Astrocyte of the spinal cord (primary cell): ENCODE measurements around the gene COG2.

Experiments used
- DNase-seq: peaks from one replicate; pipeline ENCODE4 v3.0.0; 2011; ENCODE audit warnings: low read depth, low spot score
- H3K4me3 ChIP-seq: 2 replicates; pipeline ENCODE4 v1.5.1; 2011; ENCODE audit warnings: low read depth, mild to moderate bottlenecking, low read length, moderate library complexity
- in situ Hi-C: cut with HindIII; loops from 2 replicates; pipeline ENCODE4 v1.10.0; 2017; ENCODE audit warnings: low sequenced_read_pairs
- TF ChIP-seq, protein P1 (sequence below): IDR thresholded peaks from 2 replicates; pipeline ENCODE4 v1.5.1; 2012; ENCODE audit warnings: low read depth, mild to moderate bottlenecking, low read length, inconsistent platforms

Gene COG2

DNA sequence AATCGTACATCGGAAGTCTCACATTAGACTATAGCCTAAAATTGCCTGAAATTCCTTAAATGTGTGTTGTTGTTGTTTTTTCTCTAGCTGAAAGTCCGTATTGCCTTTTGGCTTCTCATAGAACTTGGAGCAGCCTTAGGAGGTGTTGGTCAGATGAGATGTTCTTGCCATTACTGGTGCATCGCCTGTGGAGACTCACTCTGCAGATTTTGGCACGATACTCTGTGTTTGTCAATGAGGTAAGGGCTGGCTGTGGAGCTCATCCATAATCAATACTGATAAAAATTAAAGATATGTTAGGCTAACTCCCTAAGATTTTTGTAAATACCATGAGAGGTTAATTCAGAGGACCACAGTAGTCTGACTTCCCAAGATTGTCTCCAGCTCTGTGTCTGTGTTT, 42.7 kb downstream of the COG2 start:
- TF ChIP-seq, protein P1, sequence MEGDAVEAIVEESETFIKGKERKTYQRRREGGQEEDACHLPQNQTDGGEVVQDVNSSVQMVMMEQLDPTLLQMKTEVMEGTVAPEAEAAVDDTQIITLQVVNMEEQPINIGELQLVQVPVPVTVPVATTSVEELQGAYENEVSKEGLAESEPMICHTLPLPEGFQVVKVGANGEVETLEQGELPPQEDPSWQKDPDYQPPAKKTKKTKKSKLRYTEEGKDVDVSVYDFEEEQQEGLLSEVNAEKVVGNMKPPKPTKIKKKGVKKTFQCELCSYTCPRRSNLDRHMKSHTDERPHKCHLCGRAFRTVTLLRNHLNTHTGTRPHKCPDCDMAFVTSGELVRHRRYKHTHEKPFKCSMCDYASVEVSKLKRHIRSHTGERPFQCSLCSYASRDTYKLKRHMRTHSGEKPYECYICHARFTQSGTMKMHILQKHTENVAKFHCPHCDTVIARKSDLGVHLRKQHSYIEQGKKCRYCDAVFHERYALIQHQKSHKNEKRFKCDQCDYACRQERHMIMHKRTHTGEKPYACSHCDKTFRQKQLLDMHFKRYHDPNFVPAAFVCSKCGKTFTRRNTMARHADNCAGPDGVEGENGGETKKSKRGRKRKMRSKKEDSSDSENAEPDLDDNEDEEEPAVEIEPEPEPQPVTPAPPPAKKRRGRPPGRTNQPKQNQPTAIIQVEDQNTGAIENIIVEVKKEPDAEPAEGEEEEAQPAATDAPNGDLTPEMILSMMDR, result no peak
- no peak overlapping the region for H3K4me3 ChIP-seq
- DNase-seq, result no peak
- in situ Hi-C loops, result no loop called here

DNA sequence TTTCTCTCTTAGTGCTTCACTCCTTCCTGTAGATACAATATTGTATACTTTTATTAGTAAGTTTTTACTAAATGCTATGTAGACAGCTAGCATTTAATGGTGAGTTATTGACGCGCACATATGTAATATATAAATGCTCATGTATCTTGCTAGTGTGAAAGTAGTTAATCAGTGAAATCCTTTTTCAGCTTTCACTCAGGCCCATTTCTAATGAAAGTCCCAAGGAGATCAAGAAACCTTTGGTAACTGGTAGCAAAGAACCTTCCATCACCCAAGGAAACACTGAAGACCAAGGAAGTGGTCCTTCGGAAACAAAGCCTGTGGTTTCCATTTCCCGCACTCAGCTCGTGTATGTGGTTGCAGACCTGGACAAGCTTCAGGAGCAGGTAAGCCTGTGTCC, 44.5 kb downstream of the COG2 start:
- TF ChIP-seq, protein P1, result no peak
- DNase-seq, result no peak
- no peak overlapping the region for H3K4me3 ChIP-seq
- in situ Hi-C loops, result no loop called here

DNA sequence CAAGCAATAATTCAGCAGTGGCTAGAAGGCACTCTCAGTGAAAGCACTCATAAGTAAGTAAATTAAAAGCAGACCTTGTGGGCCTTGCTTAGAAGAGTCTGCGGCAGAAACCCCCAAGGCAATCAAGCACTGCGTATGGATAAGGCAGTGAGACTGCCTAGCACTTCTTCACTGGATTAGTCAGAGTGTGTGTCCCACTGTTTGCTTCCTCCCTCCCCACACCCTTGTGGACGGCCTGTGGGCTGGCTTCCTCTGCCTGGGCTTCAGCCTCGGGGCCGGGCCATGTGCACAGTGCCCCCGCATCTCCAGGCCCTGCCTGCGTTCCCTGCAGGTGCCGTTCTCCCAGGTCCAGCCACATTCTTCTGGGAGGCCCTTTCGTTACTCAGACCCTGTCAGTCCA, 47.8 kb downstream of the COG2 start:
- no peak overlapping the region for H3K4me3 ChIP-seq
- DNase-seq, result no peak

DNA sequence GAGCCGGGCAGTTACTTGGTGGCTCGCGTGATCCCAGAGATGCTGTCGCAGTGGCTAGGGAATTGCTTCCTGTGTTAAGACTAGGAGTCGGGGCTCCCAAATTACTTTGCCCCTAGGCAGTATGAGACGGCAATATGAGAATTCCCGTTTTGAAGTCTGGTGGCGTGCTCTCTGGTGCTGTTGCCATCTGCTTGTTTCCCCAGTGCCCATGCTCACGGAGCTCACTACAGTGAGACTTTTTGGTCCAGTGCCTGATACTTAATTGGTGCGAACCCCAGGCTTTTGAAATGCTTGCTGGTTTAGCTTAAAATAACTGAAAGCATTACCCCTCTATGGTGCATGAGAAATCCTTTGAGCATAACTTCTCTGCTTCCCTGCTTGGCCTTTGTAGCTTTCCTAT, 49.3 kb downstream of the COG2 start:
- in situ Hi-C loops, result no loop called here
- TF ChIP-seq, protein P1, result no peak
- DNase-seq, result no peak
- no peak overlapping the region for H3K4me3 ChIP-seq

More for the DNA sequence above, 47.8 kb downstream of the COG2 start:
- in situ Hi-C loops, result no loop called here
- TF ChIP-seq, protein P1, result no peak

DNA sequence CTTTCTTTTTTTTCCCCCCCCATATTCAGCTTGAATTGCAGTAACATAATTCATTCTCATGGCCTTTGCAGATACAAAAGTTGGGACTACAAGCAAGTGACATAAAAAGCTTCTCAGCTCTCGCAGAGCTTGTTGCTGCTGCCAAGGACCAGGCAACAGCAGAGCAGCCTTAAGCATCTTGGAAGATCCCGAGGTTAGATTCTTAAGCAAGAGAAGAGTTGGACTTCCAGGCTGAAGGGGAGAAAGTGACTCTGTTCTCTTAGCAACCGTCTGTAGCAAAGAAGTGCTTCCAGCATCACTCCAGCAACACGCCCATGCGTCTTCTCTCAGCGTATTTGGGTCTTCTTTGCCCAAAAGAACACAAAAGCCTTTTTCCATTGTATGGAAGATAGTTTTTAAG, 50.9 kb downstream of the COG2 start:
- in situ Hi-C loops, result no loop called here

DNA sequence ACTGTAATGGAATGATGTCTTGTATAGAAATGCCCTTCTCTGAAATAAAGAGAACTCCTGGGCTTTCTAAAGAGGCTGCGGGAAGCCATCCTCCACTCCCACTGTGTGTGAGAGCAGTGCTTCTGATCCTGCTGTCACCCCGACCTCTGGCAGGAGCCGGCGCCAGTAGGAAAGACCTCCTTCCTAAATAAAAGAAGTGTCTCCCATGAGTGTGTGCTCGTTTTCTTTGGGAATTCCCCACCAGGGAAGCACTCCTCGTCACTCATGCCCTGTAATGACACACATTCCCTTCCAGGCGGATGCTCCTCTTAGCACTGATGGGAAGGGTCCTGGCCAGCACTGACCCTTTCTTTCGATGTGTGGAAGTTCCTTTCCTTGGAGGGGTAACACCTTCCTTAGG, 51.5 kb downstream of the COG2 start:
- TF ChIP-seq, protein P1, result no peak
- no peak for DNase-seq
- H3K4me3 ChIP-seq, result no peak overlapping the region
- in situ Hi-C loops, result no loop called here

More for the DNA sequence above, 50.9 kb downstream of the COG2 start:
- TF ChIP-seq, protein P1, result no peak
- no peak overlapping the region for H3K4me3 ChIP-seq
- no peak for DNase-seq

DNA sequence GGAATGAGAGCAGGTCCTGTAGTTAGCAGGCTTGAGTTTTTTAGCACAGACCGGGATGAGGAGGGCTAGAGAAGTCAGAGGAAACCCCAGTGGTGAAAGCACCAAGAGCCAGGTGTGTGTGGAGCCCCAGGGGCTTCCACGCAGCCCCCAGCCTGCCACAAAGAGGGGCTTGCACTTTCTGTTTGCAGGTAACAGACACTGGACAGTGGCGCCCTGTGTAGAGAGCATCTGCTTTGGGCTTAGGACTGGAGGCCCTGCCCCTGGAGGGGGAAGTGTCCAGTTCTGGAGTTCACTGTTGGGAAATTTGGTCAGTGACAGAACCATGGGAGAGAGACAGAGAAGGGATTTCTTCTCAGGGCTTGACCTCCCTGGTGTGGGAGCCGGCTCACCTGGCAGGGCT, 52.2 kb downstream of the COG2 start:
- TF ChIP-seq, protein P1, result no peak
- H3K4me3 ChIP-seq, result no peak overlapping the region
- DNase-seq, result no peak
- in situ Hi-C loops, result no loop called here
